MCF 10A (cell line): ENCODE results near the gene FRS3. TPM values are rescaled to one million over a fixed set of nuclear protein-coding genes. Genes with fewer than 3 reads are reported as not detected.

Experiments
- BruUV-seq: library from RNA; stranded (reverse); fragments of 400-500 nt; replicated peaks from 2 replicates; lab custom pipeline; 2021; lab: Mats Ljungman, UMichigan
- CTCF ChIA-PET: fragments of 300-600 bp; sonication (Branson Sonifier 250); formaldehyde crosslinking; extraction: SDS; loops from one replicate; lab custom pipeline; 2021; ENCODE audit warnings: antibody characterized with exemption, inconsistent platforms; lab: Yijun Ruan, JAX
- POLR2A ChIA-PET: fragments of 300-600, 350-650 bp; sonication (Branson Sonifier 250); formaldehyde crosslinking; extraction: SDS; loops from one replicate; lab custom pipeline; 2020; ENCODE audit warnings: antibody characterized with exemption, inconsistent platforms; lab: Yijun Ruan, JAX
- DNase-seq: peaks from one replicate; pipeline ENCODE4 v3.0.0-alpha.2; 2018; ENCODE audit not compliant: unreplicated experiment
- H3K27ac Mint-ChIP-seq: one replicate; pipeline ENCODE4 v1.8.0; 2022; ENCODE audit warnings: mild to moderate bottlenecking, low read depth, mixed read lengths; ENCODE audit not compliant: unreplicated experiment
- H3K27me3 Mint-ChIP-seq: one replicate; pipeline ENCODE4 v1.8.0; 2022; ENCODE audit warnings: mixed read lengths; ENCODE audit not compliant: insufficient read depth, unreplicated experiment
- H3K36me3 Mint-ChIP-seq: one replicate; pipeline ENCODE4 v1.8.0; 2022; ENCODE audit warnings: mild to moderate bottlenecking, moderate library complexity, mixed read lengths; ENCODE audit not compliant: insufficient read depth, unreplicated experiment
- H3K4me1 Mint-ChIP-seq: one replicate; pipeline ENCODE4 v1.8.0; 2022; ENCODE audit warnings: mixed read lengths; ENCODE audit not compliant: insufficient read depth, unreplicated experiment
- H3K4me3 Mint-ChIP-seq: one replicate; pipeline ENCODE4 v1.8.0; 2022; ENCODE audit warnings: mild to moderate bottlenecking, moderate library complexity, mixed read lengths; ENCODE audit not compliant: unreplicated experiment
- H3K9me3 Mint-ChIP-seq: one replicate; pipeline ENCODE4 v1.8.0; 2022; ENCODE audit warnings: mixed read lengths; ENCODE audit not compliant: unreplicated experiment
- intact Hi-C: fragments of 100-400 bp; cut with micrococcal nuclease; formaldehyde crosslinking; loops from 2 replicates; pipeline ENCODE4 v1.14.1; 2022
- total RNA-seq: library from RNA; stranded (reverse); gene quantifications from 2 replicates; pipeline ENCODE4 v1.2.3, GENCODE V29; 2022
- TF ChIP-seq, protein P1 (sequence below): fragments of 200-600 bp; IDR thresholded peaks from one replicate; pipeline ENCODE4 v1.8.0; 2022; ENCODE audit warnings: antibody characterized with exemption, mild to moderate bottlenecking; ENCODE audit not compliant: unreplicated experiment

Gene FRS3
- total RNA-seq, 1 experiment from 2014 or later = 3.9 TPM

DNA sequence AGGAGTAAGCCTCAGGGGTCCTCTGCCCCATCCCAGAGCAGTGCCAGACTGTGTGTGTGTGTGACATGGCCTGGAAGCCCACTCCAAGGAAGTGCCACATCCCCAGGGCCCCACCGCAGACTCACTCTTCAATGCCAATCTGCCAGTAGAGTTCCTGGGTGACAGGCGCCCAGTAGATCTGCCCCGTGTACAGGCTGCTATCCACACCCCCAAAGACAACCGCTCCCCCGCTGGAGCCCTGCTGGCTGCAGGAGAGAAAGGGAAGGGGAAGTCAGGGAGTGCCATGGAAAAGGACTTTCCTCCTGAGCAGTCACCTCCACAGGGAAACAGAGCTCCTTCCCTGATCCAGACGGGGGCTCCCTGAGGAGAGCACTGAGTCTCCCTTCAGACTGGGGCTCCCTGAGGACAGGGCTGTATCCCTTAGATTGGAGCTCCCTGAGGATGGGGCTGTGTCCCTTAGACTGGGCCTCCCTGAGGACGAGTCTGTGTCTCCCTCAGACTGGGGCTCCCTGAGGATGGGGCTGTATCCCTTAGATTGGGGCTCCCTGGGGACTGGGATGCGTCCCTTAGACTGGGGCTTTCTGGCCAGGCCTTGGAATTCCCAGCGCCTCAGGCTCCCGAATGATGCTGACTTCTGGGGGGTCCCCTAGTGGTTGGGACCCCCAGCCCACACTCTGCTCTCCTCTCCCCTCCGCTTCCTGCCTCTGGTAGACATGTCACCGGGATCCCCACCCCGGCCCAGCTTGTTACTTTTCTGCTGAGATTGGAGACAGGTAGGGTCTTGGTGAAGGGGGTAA is 39.1 kb downstream of the FRS3 start:
- ChIA-PET CTCF (interaction anchor here (0.5 to 2.0 kb wide), 2 partner anchors 35 to 136 kb away, joined by 3 to 10 read pairs; no protein-coding TSS in a partner anchor), POLR2A (interaction anchor here (1.0 to 1.5 kb wide), 3 partner anchors 23 to 590 kb away, joined by 3 to 5 read pairs (median 4); no protein-coding TSS in a partner anchor)
- H3K4me3 Mint-ChIP-seq = no peak overlapping the region
- intact Hi-C loops = no loop called here
- TF ChIP-seq, protein P1, sequence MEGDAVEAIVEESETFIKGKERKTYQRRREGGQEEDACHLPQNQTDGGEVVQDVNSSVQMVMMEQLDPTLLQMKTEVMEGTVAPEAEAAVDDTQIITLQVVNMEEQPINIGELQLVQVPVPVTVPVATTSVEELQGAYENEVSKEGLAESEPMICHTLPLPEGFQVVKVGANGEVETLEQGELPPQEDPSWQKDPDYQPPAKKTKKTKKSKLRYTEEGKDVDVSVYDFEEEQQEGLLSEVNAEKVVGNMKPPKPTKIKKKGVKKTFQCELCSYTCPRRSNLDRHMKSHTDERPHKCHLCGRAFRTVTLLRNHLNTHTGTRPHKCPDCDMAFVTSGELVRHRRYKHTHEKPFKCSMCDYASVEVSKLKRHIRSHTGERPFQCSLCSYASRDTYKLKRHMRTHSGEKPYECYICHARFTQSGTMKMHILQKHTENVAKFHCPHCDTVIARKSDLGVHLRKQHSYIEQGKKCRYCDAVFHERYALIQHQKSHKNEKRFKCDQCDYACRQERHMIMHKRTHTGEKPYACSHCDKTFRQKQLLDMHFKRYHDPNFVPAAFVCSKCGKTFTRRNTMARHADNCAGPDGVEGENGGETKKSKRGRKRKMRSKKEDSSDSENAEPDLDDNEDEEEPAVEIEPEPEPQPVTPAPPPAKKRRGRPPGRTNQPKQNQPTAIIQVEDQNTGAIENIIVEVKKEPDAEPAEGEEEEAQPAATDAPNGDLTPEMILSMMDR = no peak
- no peak overlapping the region for H3K27ac Mint-ChIP-seq
- no TSS peak for BruUV-seq
- no peaks in the 10 kb centered on the region for H3K9me3 Mint-ChIP-seq
- H3K4me1 Mint-ChIP-seq = peaks cover 6% of the 10 kb centered on the region
- H3K36me3 Mint-ChIP-seq = no peaks in the 10 kb centered on the region
- no peaks in the 10 kb centered on the region for H3K27me3 Mint-ChIP-seq
- no peak for DNase-seq

DNA sequence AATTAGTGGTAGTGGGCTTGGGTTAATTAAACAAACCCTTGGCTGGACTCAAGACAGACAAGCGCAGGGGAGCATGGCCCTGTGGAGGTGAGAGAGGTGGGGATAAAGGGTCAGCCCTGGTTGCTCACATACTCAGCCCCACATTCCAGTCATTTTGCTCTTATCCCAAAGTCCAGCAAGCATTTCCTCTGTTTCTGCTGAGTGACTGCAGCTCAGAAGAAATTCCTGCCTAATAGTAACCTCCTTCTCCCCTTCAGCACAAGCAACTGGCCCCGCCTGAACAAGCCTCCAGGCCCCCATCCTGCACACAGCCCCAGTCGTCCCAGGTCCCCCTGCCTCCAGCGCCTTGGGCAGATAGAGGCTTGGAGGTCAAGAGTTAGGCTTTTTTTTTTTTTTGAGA is 40.7 kb downstream of the FRS3 start:
- POLR2A ChIA-PET = no interaction called here
- no peaks in the 10 kb centered on the region for H3K9me3 Mint-ChIP-seq
- BruUV-seq = no TSS peak
- peaks cover 6% of the 10 kb centered on the region for H3K4me1 Mint-ChIP-seq
- CTCF ChIA-PET = interaction anchor here (0.6 to 1.3 kb wide), 3 partner anchors 19 to 40 kb away, joined by 3 to 4 read pairs (median 3); no protein-coding TSS in a partner anchor
- intact Hi-C loops = no loop called here
- no peaks in the 10 kb centered on the region for H3K27me3 Mint-ChIP-seq
- H3K36me3 Mint-ChIP-seq = no peaks in the 10 kb centered on the region
- TF ChIP-seq, protein P1 = no peak
- H3K27ac Mint-ChIP-seq = no peak overlapping the region
- no peak overlapping the region for H3K4me3 Mint-ChIP-seq
- no peak for DNase-seq

DNA sequence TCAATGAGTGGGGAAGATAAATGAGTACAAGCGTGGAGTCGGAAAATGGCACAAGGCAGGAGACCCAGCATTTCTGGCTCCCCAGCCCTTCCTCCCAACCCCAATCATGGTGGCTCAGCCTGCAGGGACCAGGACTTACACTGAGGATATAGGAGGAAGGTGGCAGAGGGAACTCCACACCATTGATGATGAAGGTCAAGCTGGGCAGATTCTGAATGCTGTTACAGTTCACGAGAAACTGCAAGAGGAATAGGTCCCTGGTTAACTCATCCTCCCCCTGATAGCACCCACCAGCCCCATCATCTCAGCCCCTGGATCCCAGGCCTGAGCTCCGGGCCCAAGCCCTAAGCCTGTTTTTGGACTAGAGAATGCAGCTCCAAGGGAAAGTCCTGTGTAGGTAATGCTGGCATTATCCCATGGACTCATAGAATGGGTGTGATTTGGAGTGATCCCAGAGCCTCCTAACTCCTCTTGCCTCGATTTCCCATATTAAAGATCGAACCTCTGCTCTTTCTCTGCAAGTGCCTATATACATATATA is 42.0 kb downstream of the FRS3 start:
- DNase-seq = no peak
- Mint-ChIP-seq H3K27me3 (no peaks in the 10 kb centered on the region), H3K4me3 (no peak overlapping the region), H3K36me3 (no peaks in the 10 kb centered on the region), H3K4me1 (peaks cover 6% of the 10 kb centered on the region), H3K27ac (no peak overlapping the region), H3K9me3 (no peaks in the 10 kb centered on the region)
- ChIA-PET CTCF (interaction anchor here (0.6 to 0.8 kb wide), 2 partner anchors 31 to 311 kb away, joined by 3 read pairs; no protein-coding TSS in a partner anchor), POLR2A (no interaction called here)
- TF ChIP-seq, protein P1 = no peak
- intact Hi-C loops = no loop called here
- no TSS peak for BruUV-seq

DNA sequence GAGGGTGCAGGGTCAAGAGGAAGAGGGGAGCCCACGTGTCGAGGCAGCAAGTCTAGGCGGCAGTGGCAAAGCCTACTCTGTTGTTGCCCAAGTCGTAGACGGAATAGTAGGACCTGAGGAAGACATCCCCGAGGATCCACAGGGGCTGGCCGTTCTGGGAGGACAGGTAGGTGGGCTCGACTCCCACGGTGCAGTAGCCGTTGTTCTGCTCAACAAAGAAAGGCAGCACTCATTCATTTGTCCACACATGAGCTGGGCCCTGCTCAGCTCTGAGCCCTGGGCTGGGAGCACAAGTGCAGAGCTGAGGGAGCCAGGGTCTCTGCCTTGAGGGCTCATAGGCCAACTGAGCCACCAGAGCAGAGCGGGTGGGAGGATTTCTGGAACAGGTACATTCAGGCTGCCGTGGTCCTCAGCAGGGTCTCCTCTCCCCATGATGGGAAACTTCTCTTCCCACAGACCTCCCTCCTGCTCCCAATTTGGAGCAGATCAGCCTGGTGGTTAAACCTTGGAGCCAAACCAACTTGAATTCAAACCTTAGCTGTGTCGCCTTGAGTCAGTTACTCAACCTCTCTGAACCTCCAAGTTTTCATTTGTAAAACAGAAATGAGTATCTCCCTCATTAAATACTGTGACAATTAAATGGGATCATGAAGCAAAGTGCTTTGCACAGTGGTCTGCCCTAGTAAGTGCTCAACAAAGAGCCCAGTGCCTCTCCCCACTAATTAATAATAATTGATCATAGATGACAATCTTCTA is 42.7 kb downstream of the FRS3 start:
- CTCF ChIA-PET = interaction anchor here (0.8 kb wide), 1 partner anchor 32 kb away, joined by 3 read pairs; no protein-coding TSS in a partner anchor
- no peak overlapping the region for H3K4me3 Mint-ChIP-seq
- no peak overlapping the region for H3K27ac Mint-ChIP-seq
- H3K4me1 Mint-ChIP-seq = peaks cover 11% of the 10 kb centered on the region
- no peaks in the 10 kb centered on the region for H3K9me3 Mint-ChIP-seq
- POLR2A ChIA-PET = interaction anchor here (5.9 kb wide), 1 partner anchor 21 kb away, joined by 98 read pairs; no protein-coding TSS in a partner anchor
- no peak for DNase-seq
- BruUV-seq = no TSS peak
- intact Hi-C loops = no loop called here
- H3K36me3 Mint-ChIP-seq = no peaks in the 10 kb centered on the region
- TF ChIP-seq, protein P1 = no peak
- H3K27me3 Mint-ChIP-seq = no peaks in the 10 kb centered on the region
